GM12873 (cell line): Measurements from ENCODE around the gene NDFIP2.

Source experiments
- CTCF ChIP-seq: IDR thresholded peaks from 2 replicates; pipeline ENCODE4 v1.5.1; 2012; ENCODE audit warnings: low read depth, mild to moderate bottlenecking, moderate library complexity, low read length, control low read depth; ENCODE audit not compliant: insufficient read depth; ENCODE audit errors: missing control alignments

Gene NDFIP2

DNA sequence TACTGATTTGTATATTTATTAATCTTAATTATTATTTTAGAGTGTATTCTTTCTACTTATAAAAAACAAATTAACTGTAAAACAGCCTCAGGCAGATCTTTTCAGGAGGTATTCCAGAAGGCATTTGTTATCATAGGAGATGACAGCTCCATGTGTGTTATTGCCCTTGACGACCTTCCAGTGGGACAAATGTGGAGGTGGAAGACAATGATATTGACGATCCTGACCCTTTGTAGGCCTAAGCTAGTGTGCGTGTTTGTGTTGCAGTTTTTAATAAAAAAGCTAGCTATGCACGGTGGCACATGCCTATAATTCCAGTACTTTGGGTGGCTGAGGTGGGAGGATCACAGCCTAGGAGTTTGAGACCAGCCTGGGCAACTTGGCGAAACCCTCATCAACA, 46.7 kb downstream of the NDFIP2 start:
- TF ChIP-seq CTCF = no peak

DNA sequence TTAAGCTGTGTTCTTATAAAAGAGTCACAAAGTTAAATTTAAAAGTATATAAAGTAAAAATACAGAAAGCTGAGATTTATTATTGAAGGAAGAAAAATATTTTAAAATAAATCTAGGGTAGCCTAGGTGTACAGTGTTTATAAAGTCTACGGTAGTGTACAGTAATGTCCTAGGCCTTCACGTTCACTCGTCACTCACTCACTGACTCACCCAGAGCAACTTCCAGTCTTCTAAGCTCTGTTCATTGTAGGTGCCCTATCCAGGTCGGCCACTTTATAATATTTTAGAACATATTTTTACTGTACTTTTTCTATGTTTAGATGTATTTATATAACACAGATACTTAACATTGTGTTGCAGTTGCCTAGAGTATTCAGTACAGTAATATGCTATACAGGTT, 47.4 kb downstream of the NDFIP2 start:
- no peak for TF ChIP-seq CTCF

GRCh38 chr13:79528759-79529191, 47.8 kb downstream of the NDFIP2 start:
- no peak for TF ChIP-seq CTCF

- no peak for TF ChIP-seq CTCF
Observed at GRCh38 chr13:79529817-79530216, 48.9 kb downstream of the NDFIP2 start.

GRCh38 chr13:79530270-79530669, 49.3 kb downstream of the NDFIP2 start:
- TF ChIP-seq CTCF = no peak

DNA sequence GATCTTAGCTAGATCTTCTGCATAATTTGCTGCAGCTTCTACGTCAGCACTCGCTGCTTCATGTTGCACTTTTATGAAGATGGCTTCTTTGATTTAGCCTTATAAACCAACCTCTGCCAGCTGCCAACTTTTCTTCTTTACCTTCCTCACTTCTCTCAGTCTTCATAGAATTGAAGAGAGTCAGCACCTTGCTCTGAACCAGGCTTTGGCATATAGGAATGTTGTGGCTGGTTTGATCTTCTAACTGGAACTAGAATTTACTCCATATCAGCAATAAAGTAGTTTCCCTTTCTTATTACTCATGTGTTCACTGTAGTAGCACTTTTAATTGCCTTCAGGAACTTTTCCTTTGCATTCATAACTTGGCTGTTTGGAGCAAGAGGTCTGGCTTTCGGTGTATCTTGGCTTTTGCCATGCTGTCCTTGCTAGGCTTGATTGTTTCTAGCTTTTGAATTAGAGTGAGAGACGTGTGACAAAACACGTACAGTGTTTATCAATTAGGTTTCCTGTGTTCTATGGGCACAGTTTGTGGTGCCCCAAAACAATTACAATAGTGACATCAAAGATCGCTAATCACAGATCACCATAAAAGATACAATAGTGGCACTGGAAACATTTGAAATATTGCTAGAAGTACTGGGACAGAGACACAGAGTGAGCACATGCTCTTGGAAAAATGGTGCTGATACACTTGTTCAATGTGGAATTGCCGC, 50.7 kb downstream of the NDFIP2 start:
- no peak for TF ChIP-seq CTCF

DNA sequence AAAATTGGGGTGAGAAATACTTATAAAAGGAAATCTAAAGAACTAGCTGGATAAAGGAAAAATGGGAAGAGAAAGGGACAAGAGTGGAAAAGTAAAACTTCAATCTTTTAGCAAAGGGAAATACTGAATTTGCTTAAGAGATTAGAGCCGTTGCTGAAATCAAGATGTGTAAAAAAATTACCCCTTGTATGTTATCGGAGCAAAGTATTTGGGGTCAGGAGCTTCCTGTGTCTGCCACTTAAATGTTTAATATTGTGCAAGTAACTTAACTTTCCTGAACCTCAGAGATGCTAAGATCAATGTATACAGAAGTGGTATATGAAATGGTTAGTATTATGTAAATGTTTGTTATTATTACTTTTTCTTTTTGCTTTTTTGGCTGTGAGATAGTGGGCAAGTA, 51.6 kb downstream of the NDFIP2 start:
- no peak for TF ChIP-seq CTCF
